ENCODE results near the gene SERPINA1.
"Not testable (repeated sequence)": the region's sequence is repeated elsewhere in the genome, so short reads cannot be mapped to it uniquely, and the experiment has no call there.

The SERPINA1 gene

DNA sequence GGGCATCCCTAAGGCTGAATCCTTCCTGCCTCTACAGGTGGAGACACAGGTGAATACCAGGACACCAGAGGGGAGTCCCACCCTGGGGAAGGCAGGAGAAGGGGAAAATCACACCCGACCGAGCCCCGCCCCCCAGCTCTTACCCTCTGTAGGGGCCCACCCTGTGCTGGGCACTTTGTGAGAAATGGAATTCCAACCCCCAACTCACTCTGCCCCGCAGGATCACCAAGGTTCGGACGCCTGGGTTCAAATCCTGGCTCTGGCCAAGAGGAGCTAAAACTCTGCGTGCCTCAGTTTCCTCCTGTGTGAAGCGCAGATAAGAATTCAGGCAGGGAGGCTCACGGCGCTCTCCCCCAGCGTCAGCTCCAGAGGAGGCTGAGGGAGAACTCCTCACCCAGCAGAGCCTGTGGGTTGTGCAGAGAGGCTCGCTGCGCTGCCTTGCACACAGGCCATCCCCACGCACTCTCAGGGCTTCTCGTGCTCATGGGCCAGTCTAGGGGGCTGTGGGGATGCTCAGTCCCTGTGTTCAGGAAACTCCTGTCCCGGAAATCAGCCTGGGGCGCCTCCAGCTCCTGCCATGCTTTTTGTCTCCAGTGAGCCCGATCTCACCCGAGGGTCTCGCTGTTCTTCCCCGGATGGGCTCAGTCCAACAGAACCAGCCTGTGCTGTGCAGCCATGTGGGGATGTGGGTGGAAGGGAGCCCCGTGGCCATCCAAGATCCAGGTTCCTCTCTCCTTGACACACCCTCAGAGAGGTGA, 18.5 kb downstream of the SERPINA1 start:
- DNase-seq (ENCODE audit: low read depth): not testable (repeated sequence)

GRCh38 chr14:94368956-94369355, 19.4 kb downstream of the SERPINA1 start:
- DNase-seq (ENCODE audit: low read depth): no peak

DNA sequence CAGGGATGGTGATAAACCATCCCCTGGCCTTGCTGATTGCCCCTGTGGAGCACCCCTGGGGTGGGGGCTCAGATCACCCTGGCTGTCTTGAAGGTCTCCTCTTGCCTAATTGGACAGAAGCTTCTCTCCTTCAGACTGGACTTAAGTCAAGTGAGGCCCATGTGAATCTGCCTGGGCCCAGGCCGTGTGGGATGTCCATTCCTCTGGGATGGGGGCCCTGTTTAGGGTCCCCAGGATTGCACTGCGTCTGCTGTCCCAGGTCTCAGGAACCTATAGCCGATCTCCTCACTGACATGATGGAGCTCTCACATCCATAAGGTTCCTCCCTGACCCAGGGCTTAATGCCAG, 20.2 kb downstream of the SERPINA1 start:
- DNase-seq (ENCODE audit: low read depth): no peak

GRCh38 chr14:94367347-94368242, 20.8 kb downstream of the SERPINA1 start:
- DNase-seq (ENCODE audit: low read depth): no peak

DNA sequence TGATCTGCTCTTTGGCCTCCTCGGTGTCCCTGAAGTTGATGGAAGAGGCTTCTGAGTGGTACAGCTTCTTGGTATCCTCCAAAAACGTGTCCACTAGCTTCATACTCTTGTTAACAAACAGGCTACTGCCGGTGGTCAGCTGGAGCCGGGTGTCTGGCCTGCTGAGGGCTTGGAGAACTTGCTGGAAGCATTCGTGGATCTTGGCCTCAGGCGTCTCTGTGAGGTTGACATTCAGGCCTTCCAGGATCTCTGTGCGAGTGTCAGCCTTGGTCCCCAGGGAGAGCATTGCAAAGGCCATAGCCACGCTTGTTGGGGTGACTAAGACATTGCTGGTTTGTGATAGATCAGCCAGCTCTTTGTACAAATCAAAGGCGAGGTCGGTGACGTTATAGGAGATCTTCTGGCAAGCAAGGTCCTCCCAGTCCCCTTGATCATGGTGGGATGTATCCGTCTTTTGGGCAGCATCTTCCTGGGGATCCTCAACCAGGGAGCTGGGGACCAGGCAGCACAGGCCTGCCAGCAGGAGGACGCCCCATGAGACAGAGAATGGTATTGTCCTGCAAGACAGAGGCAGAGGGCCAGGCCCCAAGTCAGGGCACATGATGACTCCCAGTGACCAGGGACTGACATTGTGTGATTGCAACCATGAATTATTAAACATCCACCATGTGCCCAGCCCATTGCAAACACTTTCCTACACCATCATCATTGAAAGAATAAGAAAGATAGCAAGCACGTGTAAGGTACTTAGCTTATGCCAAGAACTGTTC, 22.1 kb downstream of the SERPINA1 start, which contains the start of gene SERPINA2:
SERPINA2 (minus strand) TSS at position 553 of the 770 bp plus-strand sequence.
- DNase-seq (ENCODE audit: low read depth): no peak

GRCh38 chr14:94365624-94366023, 22.8 kb downstream of the SERPINA1 start:
- no peak for DNase-seq (ENCODE audit: low read depth)

DNA sequence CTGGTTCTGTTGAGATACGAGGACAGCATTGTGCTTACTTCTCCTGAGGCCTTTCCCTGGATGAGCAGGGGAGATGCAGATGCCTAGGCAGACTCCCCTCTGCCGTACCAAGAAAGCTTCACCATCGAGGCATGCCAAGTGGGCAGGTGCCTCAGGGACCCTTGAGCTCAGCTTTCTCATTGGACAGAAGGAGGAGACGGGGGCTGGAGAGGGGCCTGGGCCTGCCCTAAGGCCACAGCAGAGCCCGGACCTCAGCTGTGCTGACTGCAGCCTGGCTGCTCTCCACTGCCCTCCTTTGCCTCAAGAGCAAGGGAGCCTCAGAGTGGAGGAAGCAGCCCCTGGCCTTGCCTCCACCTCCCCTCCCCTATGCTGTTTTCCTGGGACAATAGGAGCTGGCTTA, 23.4 kb downstream of the SERPINA1 start:
- no peak for DNase-seq (ENCODE audit: low read depth)

DNA sequence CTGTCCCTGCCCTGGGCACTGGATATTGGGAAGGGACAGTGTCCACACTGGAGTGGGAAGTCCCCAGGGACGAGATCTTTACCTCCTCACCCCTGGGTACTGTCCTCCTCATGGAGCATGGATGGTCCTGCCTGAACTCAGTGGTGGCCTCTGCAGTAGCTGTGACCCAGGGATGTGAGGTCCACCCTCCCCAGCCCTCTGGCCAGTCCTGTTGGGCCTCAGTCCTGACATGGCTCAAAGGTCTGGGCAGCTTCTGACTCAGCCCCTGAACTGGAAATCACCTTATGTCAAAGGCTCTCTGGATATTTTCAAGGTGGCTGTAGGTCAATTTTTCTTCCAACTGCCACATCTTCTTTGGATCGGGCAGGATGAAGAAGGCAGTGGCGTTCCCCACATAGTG, 24.4 kb downstream of the SERPINA1 start:
- DNase-seq (ENCODE audit: low read depth): no peak

- DNase-seq (ENCODE audit: low read depth): no peak
Observed at GRCh38 chr14:94363151-94363624, 25.2 kb downstream of the SERPINA1 start.

DNA sequence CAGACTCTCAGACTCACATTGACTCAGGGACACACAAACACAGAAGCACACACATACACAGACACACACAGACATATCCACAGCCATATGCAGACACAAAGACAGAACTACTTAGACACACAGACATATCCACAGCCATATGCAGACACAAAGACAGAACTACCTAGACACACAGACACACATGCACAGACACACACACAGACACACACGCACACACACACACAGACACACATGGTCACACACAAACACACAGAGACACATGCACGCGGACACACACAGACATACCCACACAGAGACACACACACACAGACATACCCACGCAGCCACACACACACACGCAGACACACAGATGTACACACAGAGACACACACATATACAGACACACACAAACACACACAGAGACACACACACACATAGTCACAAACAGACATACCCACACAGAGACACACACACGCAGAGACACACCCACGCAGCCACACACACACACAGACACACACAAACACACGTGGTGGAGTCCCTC, 25.7 kb downstream of the SERPINA1 start:
- no peak for DNase-seq (ENCODE audit: low read depth)

- DNase-seq (ENCODE audit: low read depth): no peak
Observed at GRCh38 chr14:94361682-94362081, 26.7 kb downstream of the SERPINA1 start.

DNA sequence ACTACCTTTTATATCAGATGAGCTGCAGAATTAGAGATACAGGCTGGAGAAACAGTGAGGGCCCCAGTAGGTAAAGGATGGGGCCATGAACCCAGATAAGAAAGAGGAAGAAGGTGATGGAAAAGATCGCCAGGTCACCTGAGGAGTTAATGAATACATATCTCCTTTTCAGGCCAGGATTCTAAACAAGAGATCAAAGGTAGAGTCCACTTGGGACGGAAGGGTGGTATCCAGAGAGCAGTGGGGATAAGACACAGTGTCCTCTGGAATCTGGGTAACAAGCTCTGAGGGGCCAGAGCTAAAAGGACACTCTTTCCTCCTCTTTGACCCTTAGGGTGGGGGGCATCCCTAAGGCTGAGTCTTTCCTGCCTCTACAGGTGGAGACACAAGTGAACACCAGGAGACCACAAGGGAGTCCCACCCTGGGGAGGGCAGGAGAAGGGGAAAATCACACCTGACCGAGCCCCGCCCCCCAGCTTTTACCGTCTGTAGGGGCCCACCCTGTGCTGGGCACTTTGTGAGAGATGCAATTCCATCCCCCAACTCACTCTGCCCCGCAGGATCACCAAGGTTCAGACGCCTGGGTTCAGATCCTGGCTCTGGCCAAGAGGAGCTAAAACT, 27.3 kb downstream of the SERPINA1 start:
- no peak for DNase-seq (ENCODE audit: low read depth)

DNA sequence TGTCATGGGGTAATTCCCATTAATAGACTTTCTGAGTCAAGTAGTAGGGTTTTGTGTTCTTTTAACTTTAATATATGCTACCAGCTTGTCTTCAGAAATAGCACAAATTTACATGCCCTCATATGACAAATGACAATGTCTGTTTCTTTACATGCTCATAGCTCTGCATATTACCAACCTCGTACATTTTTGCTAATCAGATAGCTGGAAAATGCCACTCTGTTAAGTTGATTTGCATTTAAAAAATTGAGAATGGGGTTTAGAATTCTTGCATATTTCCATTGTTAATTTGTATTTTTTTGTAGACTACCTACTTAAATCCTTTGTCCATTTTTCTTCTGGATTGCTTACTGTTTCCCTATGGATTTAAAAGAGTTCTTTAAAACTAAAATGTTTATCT, 31.2 kb downstream of the SERPINA1 start:
- DNase-seq (ENCODE audit: low read depth): no peak

GRCh38 chr14:94356379-94357056, 31.9 kb downstream of the SERPINA1 start:
- DNase-seq (ENCODE audit: low read depth): no peak

- DNase-seq (ENCODE audit: low read depth): no peak
Observed at GRCh38 chr14:94355191-94355794, 33.1 kb downstream of the SERPINA1 start.

DNA sequence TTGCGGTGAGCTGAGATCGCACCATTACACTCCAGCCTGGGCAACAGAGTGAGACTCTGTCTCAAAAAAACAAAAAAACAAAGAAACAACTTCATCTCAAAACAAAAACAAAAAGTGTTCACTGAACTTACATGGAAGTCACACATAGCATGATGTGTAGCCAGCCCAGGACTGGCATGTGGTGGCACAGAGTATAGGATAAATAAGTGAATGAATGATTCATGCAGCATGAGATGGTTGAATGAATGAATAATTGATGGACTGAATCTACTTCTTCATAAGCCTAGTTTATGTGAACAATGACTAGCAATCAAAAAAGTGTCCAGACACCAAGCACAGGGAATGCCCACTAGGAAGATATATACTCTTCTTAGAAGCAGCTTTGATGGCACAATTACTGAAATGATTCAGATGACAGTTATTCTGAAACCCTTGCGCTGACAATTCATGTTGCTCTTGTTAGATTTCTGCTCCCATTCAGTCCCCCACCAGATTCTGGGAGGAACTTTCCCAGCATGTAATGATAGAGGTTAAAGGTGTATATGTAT, 33.7 kb downstream of the SERPINA1 start:
- DNase-seq (ENCODE audit: low read depth): no peak

DNA sequence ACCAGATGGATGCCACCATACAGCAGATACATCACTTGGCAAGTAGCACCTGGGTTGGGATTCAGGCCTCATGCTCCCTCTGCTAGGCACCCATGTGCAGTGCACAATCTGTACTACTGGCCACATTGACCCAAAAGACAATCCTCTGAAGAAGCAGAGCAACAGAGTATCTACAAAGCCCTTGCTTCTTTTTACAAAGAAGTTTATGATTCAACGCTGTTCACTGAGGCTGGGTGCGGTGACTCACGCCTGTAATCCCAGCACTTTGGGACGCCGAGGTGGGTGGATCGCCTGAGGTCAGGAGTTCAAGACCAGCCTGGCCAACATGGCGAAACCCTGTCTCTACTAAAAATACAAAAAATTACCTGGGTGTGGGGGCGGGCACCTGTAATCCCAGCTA, 34.2 kb downstream of the SERPINA1 start:
- DNase-seq (ENCODE audit: low read depth): not testable (repeated sequence)

GRCh38 chr14:94349276-94349675, 39.1 kb downstream of the SERPINA1 start:
- DNase-seq (ENCODE audit: low read depth): no peak

- DNase-seq (ENCODE audit: low read depth): no peak
Observed at GRCh38 chr14:94348836-94349235, 39.6 kb downstream of the SERPINA1 start.

GRCh38 chr14:94346841-94347240, 41.6 kb downstream of the SERPINA1 start:
- DNase-seq (ENCODE audit: low read depth): no peak
